ENCODE measurements around the gene GPR68.

The GPR68 gene

GRCh38 chr14:91278383-91278715, 33.8 kb upstream of the GPR68 start:
- Histone ChIP-seq H3K27ac (no peak overlapping the region), H3K9ac (ENCODE audit: insufficient read length) (no peak overlapping the region), H3K9me3 (ENCODE audit: low read depth, low read length) (no peaks in the 10 kb centered on the region), H3K4me3 (no peak overlapping the region), H3K36me3 (ENCODE audit: insufficient read depth, low read length) (peaks cover 21% of the 10 kb centered on the region; the same call in 1 of the 2 replicates)
- no peak for TF ChIP-seq POLR2AphosphoS5 (IDR thresholded peaks at IDR 0.05; ENCODE audit: borderline replicate concordance, low read depth, low read length)
- TF ChIP-seq FOXP2 (optimal IDR thresholded peaks at IDR 0.05; ENCODE audit: control extremely low read depth, extremely low read length, insufficient read depth): no peak
- TF ChIP-seq EZH2 (IDR thresholded peaks at IDR 0.05): no peak
- DNase-seq (ENCODE audit: low read depth, low spot score): no peak

GRCh38 chr14:91277546-91278382, 33.3 kb upstream of the GPR68 start:
- no peak for TF ChIP-seq FOXP2 (optimal IDR thresholded peaks at IDR 0.05; ENCODE audit: control extremely low read depth, extremely low read length, insufficient read depth)
- no peak for TF ChIP-seq EZH2 (IDR thresholded peaks at IDR 0.05)
- no peak for TF ChIP-seq POLR2AphosphoS5 (IDR thresholded peaks at IDR 0.05; ENCODE audit: borderline replicate concordance, low read depth, low read length)
- Histone ChIP-seq H3K27ac (no peak overlapping the region), H3K9me3 (ENCODE audit: low read depth, low read length) (no peaks in the 10 kb centered on the region), H3K4me3 (no peak overlapping the region), H3K36me3 (ENCODE audit: insufficient read depth, low read length) (peaks cover 15% of the 10 kb centered on the region; the same call in 1 of the 2 replicates), H3K9ac (ENCODE audit: insufficient read length) (no peak overlapping the region)
- DNase-seq (ENCODE audit: low read depth, low spot score): no peak

- DNase-seq (ENCODE audit: low read depth, low spot score): no peak
- TF ChIP-seq POLR2AphosphoS5 (IDR thresholded peaks at IDR 0.05; ENCODE audit: borderline replicate concordance, low read depth, low read length) (no peak), FOXP2 (optimal IDR thresholded peaks at IDR 0.05; ENCODE audit: control extremely low read depth, extremely low read length, insufficient read depth) (no peak), EZH2 (IDR thresholded peaks at IDR 0.05) (no peak)
- H3K4me3 ChIP-seq: no peak overlapping the region
- peaks cover 8% of the 10 kb centered on the region; the same call in 1 of the 2 replicates for H3K36me3 ChIP-seq (ENCODE audit: insufficient read depth, low read length)
- H3K27ac ChIP-seq: no peak overlapping the region
- H3K9ac ChIP-seq (ENCODE audit: insufficient read length): no peak overlapping the region
- H3K9me3 ChIP-seq (ENCODE audit: low read depth, low read length): no peaks in the 10 kb centered on the region
Measured at GRCh38 chr14:91274796-91275195, 30.3 kb upstream of the GPR68 start.

GRCh38 chr14:91273885-91274273, 29.4 kb upstream of the GPR68 start:
- TF ChIP-seq FOXP2 (optimal IDR thresholded peaks at IDR 0.05; ENCODE audit: control extremely low read depth, extremely low read length, insufficient read depth) (no peak), EZH2 (IDR thresholded peaks at IDR 0.05) (no peak), POLR2AphosphoS5 (IDR thresholded peaks at IDR 0.05; ENCODE audit: borderline replicate concordance, low read depth, low read length) (no peak)
- H3K9ac ChIP-seq (ENCODE audit: insufficient read length): no peak overlapping the region
- H3K36me3 ChIP-seq (ENCODE audit: insufficient read depth, low read length): peaks cover 8% of the 10 kb centered on the region; the same call in 1 of the 2 replicates
- H3K9me3 ChIP-seq (ENCODE audit: low read depth, low read length): no peaks in the 10 kb centered on the region
- DNase-seq (ENCODE audit: low read depth, low spot score): no peak
- H3K27ac ChIP-seq: no peak overlapping the region
- no peak overlapping the region for H3K4me3 ChIP-seq

- Histone ChIP-seq H3K27ac (no peak overlapping the region), H3K36me3 (ENCODE audit: insufficient read depth, low read length) (peaks cover 6% of the 10 kb centered on the region; the same call in 1 of the 2 replicates), H3K9ac (ENCODE audit: insufficient read length) (no peak overlapping the region), H3K9me3 (ENCODE audit: low read depth, low read length) (no peaks in the 10 kb centered on the region), H3K4me3 (no peak overlapping the region)
- no peak for DNase-seq (ENCODE audit: low read depth, low spot score)
- TF ChIP-seq POLR2AphosphoS5 (IDR thresholded peaks at IDR 0.05; ENCODE audit: borderline replicate concordance, low read depth, low read length): no peak
- TF ChIP-seq EZH2 (IDR thresholded peaks at IDR 0.05): no peak
- TF ChIP-seq FOXP2 (optimal IDR thresholded peaks at IDR 0.05; ENCODE audit: control extremely low read depth, extremely low read length, insufficient read depth): no peak
Measured at GRCh38 chr14:91273273-91273884, 28.9 kb upstream of the GPR68 start.

GRCh38 chr14:91272341-91273272, 28.1 kb upstream of the GPR68 start:
- Histone ChIP-seq H3K4me3 (no peak overlapping the region), H3K27ac (no peak overlapping the region), H3K9ac (ENCODE audit: insufficient read length) (no peak overlapping the region), H3K9me3 (ENCODE audit: low read depth, low read length) (no peaks in the 10 kb centered on the region), H3K36me3 (ENCODE audit: insufficient read depth, low read length) (peaks cover 2% of the 10 kb centered on the region; the same call in 1 of the 2 replicates)
- TF ChIP-seq POLR2AphosphoS5 (IDR thresholded peaks at IDR 0.05; ENCODE audit: borderline replicate concordance, low read depth, low read length) (no peak), EZH2 (IDR thresholded peaks at IDR 0.05) (no peak), FOXP2 (optimal IDR thresholded peaks at IDR 0.05; ENCODE audit: control extremely low read depth, extremely low read length, insufficient read depth) (no peak)
- no peak for DNase-seq (ENCODE audit: low read depth, low spot score)

- Histone ChIP-seq H3K36me3 (ENCODE audit: insufficient read depth, low read length) (no peaks in the 10 kb centered on the region; the same call in 1 of the 2 replicates), H3K9ac (ENCODE audit: insufficient read length) (no peak overlapping the region), H3K4me3 (no peak overlapping the region), H3K27ac (no peak overlapping the region), H3K9me3 (ENCODE audit: low read depth, low read length) (no peaks in the 10 kb centered on the region)
- no peak for DNase-seq (ENCODE audit: low read depth, low spot score)
- TF ChIP-seq EZH2 (IDR thresholded peaks at IDR 0.05) (no peak), POLR2AphosphoS5 (IDR thresholded peaks at IDR 0.05; ENCODE audit: borderline replicate concordance, low read depth, low read length) (no peak), FOXP2 (optimal IDR thresholded peaks at IDR 0.05; ENCODE audit: control extremely low read depth, extremely low read length, insufficient read depth) (no peak)
Measured at GRCh38 chr14:91271639-91272038, 27.1 kb upstream of the GPR68 start.

GRCh38 chr14:91270619-91271018, 26.1 kb upstream of the GPR68 start:
- no peak overlapping the region for H3K4me3 ChIP-seq
- H3K9me3 ChIP-seq (ENCODE audit: low read depth, low read length): no peaks in the 10 kb centered on the region
- no peak overlapping the region for H3K9ac ChIP-seq (ENCODE audit: insufficient read length)
- no peaks in the 10 kb centered on the region; the same call in 1 of the 2 replicates for H3K36me3 ChIP-seq (ENCODE audit: insufficient read depth, low read length)
- no peak for DNase-seq (ENCODE audit: low read depth, low spot score)
- H3K27ac ChIP-seq: no peak overlapping the region
- no peak for TF ChIP-seq POLR2AphosphoS5 (IDR thresholded peaks at IDR 0.05; ENCODE audit: borderline replicate concordance, low read depth, low read length)
- TF ChIP-seq FOXP2 (optimal IDR thresholded peaks at IDR 0.05; ENCODE audit: control extremely low read depth, extremely low read length, insufficient read depth): no peak
- TF ChIP-seq EZH2 (IDR thresholded peaks at IDR 0.05): no peak
